AG09309 (cell line): Measurements from ENCODE around the gene CIART.
A peak's percentile ranks its signal among the peaks of the same experiment; 100 is the strongest.
"Not testable (repeated sequence)": the region's sequence is repeated elsewhere in the genome, so short reads cannot be mapped to it uniquely, and the experiment has no call there.

Source experiments
- DNase-seq: peaks from one replicate; pipeline ENCODE4 v3.0.0-alpha.2; 2010; ENCODE audit warnings: low read depth
- H3K4me3 ChIP-seq: 2 replicates; pipeline ENCODE4 v1.5.1; 2011; ENCODE audit warnings: mild to moderate bottlenecking, low read depth, low read length, moderate library complexity; ENCODE audit not compliant: control insufficient read depth
- CTCF ChIP-seq: IDR thresholded peaks from 2 replicates; pipeline ENCODE4 v1.5.1; 2011; ENCODE audit warnings: mild to moderate bottlenecking, low read depth, low read length, inconsistent platforms; ENCODE audit not compliant: insufficient read depth, control insufficient read depth; ENCODE audit errors: missing control alignments

Gene CIART

DNA sequence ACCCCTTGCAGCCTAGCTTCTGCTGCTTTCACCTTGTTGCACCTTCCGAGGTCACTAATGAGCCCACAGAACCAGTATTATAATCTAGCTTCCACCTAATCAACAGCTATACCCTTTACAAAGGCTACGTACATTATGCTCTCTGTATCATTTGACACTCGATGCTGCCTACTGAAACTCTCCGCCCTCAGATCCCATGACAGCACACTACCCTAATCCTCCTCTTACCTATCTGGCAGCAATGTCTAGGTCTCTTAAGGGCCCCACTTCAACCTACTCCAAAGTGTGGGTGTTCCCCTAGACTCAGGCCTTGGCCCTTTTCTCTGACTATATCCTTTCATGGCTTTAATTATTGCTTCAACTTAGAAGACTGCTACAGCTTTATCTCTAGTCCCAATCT is 6.5 kb downstream of the CIART start:
- DNase-seq: no peak
- H3K4me3 ChIP-seq: no peak overlapping the region
- TF ChIP-seq CTCF: no peak

GRCh38 chr1:150293433-150294253 is 11.3 kb downstream of the CIART start, which contains the start of gene MRPS21:
TSS of gene MRPS21 (plus strand) at chr1:150293861. CDS start at chr1:150294367, 506 bp downstream.
- TF ChIP-seq CTCF: no peak
- DNase-seq: peak; percentile 46
- peak within 1 kb of the TSS; percentile 91 for H3K4me3 ChIP-seq

GRCh38 chr1:150295476-150295875 is 13.1 kb downstream of the CIART start:
- DNase-seq: no peak
- no peak overlapping the region for H3K4me3 ChIP-seq
- TF ChIP-seq CTCF: no peak

DNA sequence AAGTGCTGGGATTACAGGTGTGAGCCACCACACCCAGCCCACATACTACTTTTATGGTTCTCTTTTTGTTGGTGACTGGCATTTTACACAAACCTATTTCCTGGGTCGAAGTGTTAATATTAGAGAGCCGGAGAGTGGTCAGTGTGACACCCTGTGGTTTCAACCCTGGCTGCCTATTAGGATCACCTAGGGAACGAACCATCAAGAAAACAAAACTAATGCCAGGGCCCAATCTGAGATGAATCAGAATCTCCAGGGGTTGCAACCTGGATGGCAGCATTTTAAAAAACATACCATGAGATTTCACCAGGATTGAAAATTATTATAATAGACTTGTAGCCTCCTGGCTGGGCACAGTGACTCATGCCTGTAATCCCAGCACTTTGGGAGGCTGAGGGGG is 17.4 kb downstream of the CIART start:
- TF ChIP-seq CTCF: no peak
- DNase-seq: no peak

GRCh38 chr1:150302338-150302737 is 20.0 kb downstream of the CIART start:
- no peak for TF ChIP-seq CTCF
- no peak overlapping the region for H3K4me3 ChIP-seq
- DNase-seq: no peak

More for the DNA sequence above, 17.4 kb downstream of the CIART start:
- no peak overlapping the region for H3K4me3 ChIP-seq

DNA sequence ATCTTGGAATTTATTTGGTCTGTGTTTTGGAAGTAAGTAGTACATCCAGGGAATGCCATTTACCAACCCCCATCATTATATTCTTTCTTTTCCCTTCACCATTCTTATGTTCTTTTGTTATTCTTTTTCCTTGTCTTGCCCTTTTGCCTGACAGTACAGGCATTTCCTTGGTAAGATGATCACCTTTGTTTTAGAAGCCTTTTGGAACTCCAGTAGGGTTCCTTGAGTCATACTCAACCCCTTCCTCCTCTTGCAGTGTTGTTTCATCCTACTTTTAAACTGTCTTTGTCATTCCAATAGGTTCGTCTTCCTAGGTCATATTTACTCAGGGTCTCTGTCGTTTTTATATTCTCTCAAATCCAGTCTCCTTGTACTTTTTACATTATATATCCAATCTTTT is 20.5 kb downstream of the CIART start:
- H3K4me3 ChIP-seq: no peak overlapping the region
- no peak for TF ChIP-seq CTCF
- no peak for DNase-seq

- H3K4me3 ChIP-seq, DNase-seq: not testable (repeated sequence)
These were observed 26.2 kb downstream of the CIART start for GRCh38 chr1:150308585-150308984.
